Ovary (tissue), 9 donors: ENCODE data around the gene DPP7. TPM values are rescaled to one million over a fixed set of nuclear protein-coding genes. Genes with fewer than 3 reads are reported as not detected.

Experiments
- DNase-seq, 5 donors: peaks; one replicate each; pipeline ENCODE4 v3.0.0-alpha.2; 2019 to 2020
- H3K27ac ChIP-seq, 2 donors: fragments of 200-600 bp; one replicate each; pipeline versions ENCODE4 v1.5.1 to v1.8.0; 2019 to 2022
- H3K27me3 ChIP-seq: fragments of 200-600 bp; one replicate; pipeline ENCODE4 v1.8.0; 2022
- H3K36me3 ChIP-seq: fragments of 200-600 bp; sonication (generic); one replicate; pipeline ENCODE4 v1.5.1; 2019
- H3K4me1 ChIP-seq: one replicate; pipeline ENCODE4 v1.8.1; 2013; ENCODE audit warnings: mild to moderate bottlenecking, moderate library complexity; ENCODE audit not compliant: insufficient read depth
- H3K4me3 ChIP-seq: fragments of 200-600 bp; sonication (generic); one replicate; pipeline ENCODE4 v1.5.1; 2017
- H3K9me3 ChIP-seq, 2 donors: fragments of 200-600 bp in 1 of 2; sonication (generic) in 1 of 2; one replicate each; pipeline versions ENCODE4 v1.5.1 to v1.8.1; 2013 to 2019; ENCODE audit warnings: mild to moderate bottlenecking in 1 of 2, moderate library complexity in 1 of 2
- CTCF ChIP-seq, 3 donors: fragments of 450-650 bp in 2 of 3; fragments of 200-600 bp in 1 of 3; IDR thresholded peaks; one replicate each; pipeline versions ENCODE4 v1.5.1 to v1.8.0; 2016 to 2022; ENCODE audit warnings: antibody characterized with exemption in 3 of 3, mild to moderate bottlenecking in 1 of 3
- EP300 ChIP-seq: sonication (generic); formaldehyde crosslinking; IDR thresholded peaks from one replicate; pipeline ENCODE4 v1.6.1; 2017; ENCODE audit warnings: antibody characterized with exemption
- POLR2A ChIP-seq: fragments of 450-650 bp; IDR thresholded peaks from one replicate; pipeline ENCODE4 v1.6.1; 2017; ENCODE audit warnings: antibody characterized with exemption, mild to moderate bottlenecking, moderate library complexity
- WGBS, 3 donors: extraction: QIAGEN DNeasy Blood & Tissue Kit in 1 of 3; methylation state at CpG; one replicate each; pipeline versions ENCODE4 v1.1.5 to v1.1.7; 2013 to 2017; 5-methylcytosine and 5-hydroxymethylcytosine counted together
- intact Hi-C, 4 donors: fragments of 100-400 bp; cut with DNase I; formaldehyde crosslinking; loops; one replicate each; pipeline versions ENCODE4 v1.11.0 to v1.15.1; 2022 to 2023
- polyA plus RNA-seq, 2 donors: library from polyadenylated mRNA; stranded (reverse); fragments of 200-250 nt in 1 of 2; fragments of 350-450 nt in 1 of 2; fragmentation: Illumina TruSeq in 1 of 2; extraction: RNeasy Lipid Tissue Mini Kit (QIAGEN cat#74804) in 1 of 2; gene quantifications; one replicate each; pipeline ENCODE4 v1.2.3, GENCODE V29; 2013 to 2014
- total RNA-seq, 7 donors: library from RNA; depleted of rRNA in 2 of 7; stranded (reverse); fragments of >200 nt in 2 of 7; fragmentation: NEBNext Ultra II Directional in 3 of 7; extraction: Animal tissue kit (Norgen Biotek cat#: 25700) in 3 of 7; gene quantifications; one replicate each; pipeline versions ENCODE4 v1.1.0 to v1.2.4, GENCODE V29; 2016 to 2023
- donor health status: DM: no; HTN: no; CAD: no; lungs with moderate emphysema.
- donor health status: DM: no; HTN: no; CAD: no.
- donor health status: Bipolar disorder and iron deficiency.
- donor health status: DM: yes; HTN: yes; CAD: no.
- donor health status: DM: no; HTN: no; CAD: no.
- donor health status: DM: yes; HTN: yes; CAD: no.

The DPP7 gene
- total and polyA plus RNA-seq, 9 donors: 3.0 to 117 (median 88.7) TPM

- H3K4me1 ChIP-seq: peaks cover 9% of the 10 kb centered on the region
- 9 to 10% (median 10%) methylated on average over 22 of the region's 22 CpGs for WGBS, 3 donors
- peak overlapping the region; percentile 82 for H3K4me3 ChIP-seq
- no peaks in the 10 kb centered on the region for H3K36me3 ChIP-seq
- no peaks in the 10 kb centered on the region for H3K27me3 ChIP-seq
- no peaks in the 10 kb centered on the region for H3K9me3 ChIP-seq
- no peak for DNase-seq
- intact Hi-C loops: no loop called here
- TF ChIP-seq CTCF (IDR thresholded peaks at IDR 0.05): no peak
- TF ChIP-seq POLR2A: no peak
- TF ChIP-seq EP300: no peak
- H3K27ac ChIP-seq: peak overlapping the region; percentile 3 to 68
These were observed 27.1 kb downstream of the DPP7 start for GRCh38 chr9:137087409-137087925.

GRCh38 chr9:137086531-137087408 is 27.8 kb downstream of the DPP7 start, which contains the start of gene MAN1B1:
TSS of gene MAN1B1 (plus strand) at chr9:137086985. CDS start at chr9:137087000, 15 bp downstream.
- no peaks in the 10 kb centered on the region for H3K9me3 ChIP-seq
- WGBS, 3 donors: 0 to 1% (median 0%) methylated on average over 33 to 101 of the region's 101 CpGs
- TF ChIP-seq POLR2A: peak; percentile 87
- TF ChIP-seq EP300: no peak
- peak; percentile 97 to 99 (median 98) for DNase-seq
- H3K4me3 ChIP-seq: peak within 1 kb of the TSS; percentile 82
- H3K27me3 ChIP-seq: no peaks in the 10 kb centered on the region
- intact Hi-C loops: no loop called here
- H3K4me1 ChIP-seq: peaks cover 9% of the 10 kb centered on the region
- H3K27ac ChIP-seq: peak within 1 kb of the TSS; percentile 55 to 68
- H3K36me3 ChIP-seq: no peaks in the 10 kb centered on the region

- peak overlapping the region; percentile 82 for H3K4me3 ChIP-seq
- TF ChIP-seq CTCF (IDR thresholded peaks at IDR 0.05): no peak
- no peak for TF ChIP-seq EP300
- TF ChIP-seq POLR2A: no peak
- H3K36me3 ChIP-seq: no peaks in the 10 kb centered on the region
- DNase-seq: peak in 3 of 5 donors; percentile 37 to 57 (median 45)
- intact Hi-C loops: no loop called here
- H3K9me3 ChIP-seq: no peaks in the 10 kb centered on the region
- peaks cover 9% of the 10 kb centered on the region for H3K4me1 ChIP-seq
- H3K27ac ChIP-seq: peak overlapping the region; percentile 55 to 68
- WGBS, 3 donors: 1 to 2% (median 2%) methylated on average over 26 to 58 of the region's 58 CpGs
- H3K27me3 ChIP-seq: no peaks in the 10 kb centered on the region
These were observed 28.5 kb downstream of the DPP7 start for GRCh38 chr9:137085920-137086530.

GRCh38 chr9:137084526-137084925 is 30.0 kb downstream of the DPP7 start:
- no peak overlapping the region for H3K4me3 ChIP-seq
- TF ChIP-seq POLR2A: no peak
- TF ChIP-seq CTCF (IDR thresholded peaks at IDR 0.05): no peak
- no peak for TF ChIP-seq EP300
- no peaks in the 10 kb centered on the region for H3K36me3 ChIP-seq
- no peaks in the 10 kb centered on the region for H3K9me3 ChIP-seq
- 66 to 77% (median 67%) methylated on average over 9 of the region's 9 CpGs for WGBS, 3 donors
- no peak overlapping the region for H3K27ac ChIP-seq
- H3K4me1 ChIP-seq: peaks cover 9% of the 10 kb centered on the region
- no peaks in the 10 kb centered on the region for H3K27me3 ChIP-seq
- intact Hi-C loops: no loop called here
- DNase-seq: peak in 1 of 5 donors; percentile 33
